Fibroblast of peridontal ligament (primary cell): Measurements from ENCODE around the gene COL26A1.
"Not testable (repeated sequence)": the region's sequence is repeated elsewhere in the genome, so short reads cannot be mapped to it uniquely, and the experiment has no call there.

Experiments used
- DNase-seq: peaks from one replicate; pipeline ENCODE4 v3.0.0-alpha.2; 2010; ENCODE audit errors: extremely low read depth

Gene COL26A1

DNA sequence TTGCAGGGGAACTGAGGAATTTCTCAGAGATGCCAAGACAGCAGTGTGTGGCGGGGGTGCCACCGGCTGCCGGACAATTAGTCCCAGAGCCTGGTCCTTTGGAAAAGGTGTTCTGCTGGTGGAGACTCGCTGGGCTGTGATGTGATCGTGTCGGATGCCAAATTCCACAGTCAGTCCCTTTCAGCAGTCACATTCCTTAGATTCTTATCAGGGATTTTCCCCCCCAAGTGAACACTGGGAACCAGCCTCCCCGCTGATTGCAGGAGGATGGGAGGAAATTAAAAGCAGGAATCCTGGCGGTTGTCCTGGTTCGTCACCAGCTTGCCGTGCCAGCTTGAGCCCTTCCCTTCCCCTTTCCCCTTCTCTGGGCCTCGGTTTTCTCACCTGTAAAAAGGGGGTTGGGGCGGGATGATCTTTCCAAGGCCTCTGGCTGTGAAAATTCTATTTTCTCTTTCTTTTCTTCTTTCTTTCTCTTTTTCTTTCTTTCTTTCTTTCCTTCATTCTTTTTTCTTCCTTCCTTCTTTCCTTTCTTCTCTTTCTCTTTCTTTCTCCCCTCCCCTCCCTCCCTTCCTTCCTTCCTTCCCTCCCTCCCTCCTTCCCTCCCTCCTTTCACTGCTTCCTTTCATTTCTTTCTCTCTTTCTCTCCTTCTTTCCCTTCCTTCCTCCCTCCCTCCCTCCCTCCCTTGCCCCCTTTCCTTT lies 39.6 kb downstream of the COL26A1 start:
- peak; percentile 71 for DNase-seq

DNA sequence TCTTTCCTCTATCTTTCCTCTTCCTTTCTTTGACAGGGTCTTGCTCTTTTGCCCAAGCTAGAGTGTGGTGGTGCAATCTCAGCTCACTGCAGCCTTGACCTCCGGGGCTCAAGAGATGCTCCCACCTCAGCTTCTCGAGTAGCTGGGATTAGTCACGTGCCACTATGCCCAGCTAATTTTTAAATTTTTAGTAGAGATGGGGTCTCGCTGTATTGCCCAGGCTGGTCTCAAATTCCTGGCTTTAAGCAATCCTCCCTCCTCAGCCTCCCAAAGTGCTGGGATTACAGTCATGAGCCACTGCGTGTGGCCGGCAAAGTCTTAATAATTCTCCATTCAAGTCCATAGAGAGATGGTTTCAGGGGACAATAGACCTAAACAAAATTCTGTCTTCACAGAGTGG lies 40.2 kb downstream of the COL26A1 start:
- DNase-seq, result no peak

DNA sequence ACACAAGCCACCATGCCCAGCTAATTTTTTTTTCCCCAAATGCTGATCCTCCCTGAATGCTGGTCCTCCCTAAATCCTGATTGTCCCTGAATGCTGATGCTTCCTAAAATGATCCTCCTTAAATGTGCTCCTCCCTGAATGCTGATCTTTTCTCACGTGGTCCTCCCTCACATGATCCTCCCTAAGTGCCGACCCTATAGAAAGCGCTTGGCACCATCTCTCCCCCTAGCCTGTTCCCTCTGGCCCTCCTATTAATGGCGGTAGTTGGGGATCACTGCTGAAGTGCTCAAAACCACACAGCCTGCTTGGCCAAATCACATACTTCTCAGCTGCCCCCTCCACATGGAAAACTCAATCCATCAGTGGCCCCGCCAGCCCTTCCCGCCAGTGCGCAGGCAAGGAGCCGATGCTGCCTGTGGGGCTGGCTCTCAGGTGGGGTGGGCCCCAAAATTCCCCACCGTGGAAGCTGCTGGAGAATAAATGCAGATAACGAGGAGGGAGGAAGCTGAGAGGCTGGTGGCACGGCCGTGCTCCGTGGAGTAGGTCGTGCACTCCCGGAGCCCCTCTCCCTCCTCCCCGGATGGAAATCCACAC lies 42.9 kb downstream of the COL26A1 start:
- no peak for DNase-seq

DNA sequence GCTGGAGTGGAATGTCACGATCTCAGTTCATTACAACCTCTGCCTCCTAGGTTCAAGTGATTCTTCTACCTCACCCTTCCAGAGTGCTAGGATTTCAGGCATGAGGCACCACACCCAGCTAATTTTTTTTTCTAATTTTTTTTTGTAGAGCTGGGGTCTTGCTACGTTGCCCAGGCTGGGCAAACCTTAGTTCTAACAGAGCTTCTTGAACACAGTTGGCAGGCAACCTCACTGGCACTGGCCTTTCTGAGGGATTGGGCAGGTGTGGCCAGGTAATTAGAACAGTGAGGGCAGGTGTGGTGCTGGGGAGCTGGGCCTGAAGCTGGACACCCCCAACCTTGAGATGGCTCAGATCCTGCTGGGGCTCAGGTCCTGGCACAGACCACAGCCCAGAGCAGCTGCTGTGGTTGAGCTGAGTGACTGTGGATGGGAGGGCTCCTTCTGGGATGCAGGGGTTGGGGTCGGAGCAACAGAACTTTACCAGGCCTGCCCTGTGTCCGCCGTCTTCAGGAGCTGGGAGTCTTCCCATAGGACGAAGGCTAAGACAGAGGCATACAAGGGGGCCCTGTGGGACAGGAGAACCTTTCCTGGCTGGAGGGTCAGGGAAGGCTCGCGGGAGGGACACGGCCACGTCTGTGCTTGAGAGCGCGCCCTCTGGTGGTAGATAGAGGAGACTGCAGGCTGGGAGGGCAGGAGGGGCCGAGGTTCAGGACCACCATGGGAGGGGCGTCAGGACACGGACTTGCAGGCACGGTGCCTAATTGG lies 48.2 kb downstream of the COL26A1 start:
- peak; percentile 16 for DNase-seq

DNA sequence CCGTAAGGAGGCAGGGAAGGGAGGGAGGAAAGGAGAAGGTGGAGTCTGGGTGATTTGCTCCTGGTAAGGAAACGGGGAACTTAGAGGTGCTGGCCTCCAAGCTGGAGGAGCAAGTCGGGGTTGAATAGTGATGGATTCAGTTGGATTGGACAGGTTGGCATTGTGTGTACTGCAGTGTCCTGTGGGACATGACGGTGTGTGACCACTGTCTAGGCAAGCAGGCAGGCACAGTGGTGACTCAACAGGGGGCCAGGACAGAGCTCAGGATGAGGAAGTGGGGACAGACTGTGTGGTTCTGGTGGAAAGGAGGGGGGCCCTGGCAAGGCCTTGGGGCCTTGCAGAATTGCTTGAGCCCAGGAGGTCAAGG lies 48.8 kb downstream of the COL26A1 start:
- DNase-seq, result no peak

DNA sequence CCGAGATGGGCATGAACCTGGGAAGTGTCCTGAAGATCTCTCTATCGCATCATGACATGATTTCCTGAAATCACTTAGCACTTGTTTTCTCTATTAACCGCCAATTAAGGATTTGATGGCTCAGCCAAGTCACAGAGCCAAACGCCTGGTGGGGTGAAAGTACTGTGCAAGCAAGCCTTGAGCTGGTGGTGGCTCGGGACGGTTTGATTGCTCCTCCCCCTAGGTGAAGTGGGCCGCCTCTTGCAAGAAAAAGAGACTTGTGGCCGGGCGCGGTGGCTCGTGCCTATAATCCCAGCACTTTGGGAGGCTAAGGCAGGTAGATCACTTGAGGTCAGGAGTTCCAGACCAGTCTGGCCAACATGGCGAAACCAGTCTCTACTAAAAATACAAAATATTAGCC lies 50.3 kb downstream of the COL26A1 start:
- DNase-seq, result no peak

DNA sequence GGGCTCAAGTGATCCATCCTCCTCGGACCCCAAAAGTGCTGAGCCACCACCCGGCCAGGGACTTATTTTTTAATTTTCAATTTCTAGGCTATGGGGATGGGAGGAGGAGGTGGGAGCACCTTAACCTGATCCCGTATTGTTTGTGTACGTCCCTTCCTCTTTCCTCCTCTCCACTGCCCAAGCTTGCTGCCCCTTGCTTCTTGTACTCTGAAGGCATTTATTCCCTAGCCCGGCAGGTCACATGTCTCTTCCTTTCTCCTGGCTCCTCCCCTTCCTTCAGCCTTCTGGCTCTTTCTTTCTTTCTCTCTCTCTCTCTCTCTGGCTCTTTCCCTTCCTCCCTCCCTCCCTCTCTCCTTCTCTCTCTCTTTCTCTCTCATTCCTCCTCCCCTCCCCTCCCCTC lies 56.0 kb downstream of the COL26A1 start:
- DNase-seq, result no peak

DNA sequence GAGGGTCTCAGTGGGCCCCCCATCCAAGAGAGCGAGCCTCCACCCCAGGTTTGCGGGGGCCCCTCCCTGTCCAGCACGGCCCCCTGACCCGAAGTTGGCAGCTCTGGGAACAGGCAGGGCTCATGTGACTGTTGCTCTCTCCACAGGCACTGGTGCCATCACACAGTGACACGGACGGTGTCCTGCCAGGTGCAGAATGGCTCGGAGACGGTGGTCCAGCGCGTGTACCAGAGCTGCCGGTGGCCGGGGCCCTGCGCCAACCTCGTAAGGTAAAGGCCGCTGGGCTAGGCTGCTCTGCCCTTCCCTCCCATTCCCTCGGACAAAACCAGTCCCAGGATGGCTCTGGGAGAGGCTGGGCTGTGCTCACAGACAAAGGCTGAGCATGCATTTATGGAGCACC lies 57.2 kb downstream of the COL26A1 start:
- no peak for DNase-seq

DNA sequence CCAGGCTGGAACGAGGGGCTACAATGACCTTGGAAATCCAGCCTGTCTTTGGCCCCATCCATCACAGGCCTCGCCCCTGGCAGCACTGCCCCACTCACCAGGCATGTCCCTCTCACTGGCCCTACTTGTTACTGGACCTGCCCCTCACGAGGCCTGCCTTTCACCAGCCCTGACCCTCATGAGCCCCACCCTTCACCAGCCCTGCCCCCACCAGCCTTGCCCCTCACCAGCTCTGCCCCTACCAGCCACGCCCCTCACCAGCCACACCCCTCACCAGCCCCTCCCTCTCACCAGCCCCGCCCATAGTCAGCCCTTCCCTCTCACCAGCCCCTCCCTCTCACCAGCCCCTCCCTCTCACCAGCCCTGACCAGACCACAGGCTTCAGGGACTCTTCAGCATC lies 57.8 kb downstream of the COL26A1 start:
- DNase-seq, result no peak

DNA sequence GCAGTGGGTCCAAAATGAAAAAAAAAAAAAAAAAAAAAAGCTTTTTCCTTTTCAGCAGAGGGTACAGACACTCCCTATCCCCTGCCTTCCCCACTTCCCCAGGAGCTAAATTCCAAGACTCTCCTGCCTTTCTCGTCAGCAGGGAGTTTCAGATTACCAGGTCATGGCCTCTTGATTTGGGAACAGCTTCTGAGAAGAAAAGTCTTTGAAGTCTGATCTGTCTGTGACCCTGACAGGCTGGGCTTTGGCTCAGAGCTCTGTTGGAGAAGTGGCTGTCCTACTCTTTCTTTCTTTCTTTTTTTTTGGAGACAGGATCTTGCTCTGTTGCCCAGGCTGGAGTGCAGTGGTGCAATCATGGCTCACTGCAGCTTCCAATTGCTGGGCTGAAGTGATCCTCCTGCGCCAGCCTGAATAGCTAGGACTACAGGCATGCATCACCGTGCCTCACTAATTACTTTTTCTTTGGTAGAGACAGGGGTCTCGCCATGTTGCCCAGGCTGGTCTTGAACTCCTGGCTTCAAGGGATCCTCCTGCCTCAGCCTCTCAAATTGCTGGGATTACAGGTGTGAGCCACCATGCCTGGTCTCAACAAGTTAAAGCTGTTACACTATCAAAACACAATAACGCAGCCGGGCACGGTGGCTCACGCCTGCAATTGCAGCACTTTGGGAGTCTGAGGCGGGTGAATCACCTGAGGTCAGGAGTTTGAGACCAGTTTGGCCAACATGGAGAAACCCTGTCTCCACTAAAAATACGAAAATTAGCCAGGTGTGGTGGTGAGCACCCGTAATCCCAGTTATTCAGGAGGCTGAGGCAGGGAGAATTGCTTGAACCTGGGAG lies 59.9 kb downstream of the COL26A1 start:
- no peak for DNase-seq

DNA sequence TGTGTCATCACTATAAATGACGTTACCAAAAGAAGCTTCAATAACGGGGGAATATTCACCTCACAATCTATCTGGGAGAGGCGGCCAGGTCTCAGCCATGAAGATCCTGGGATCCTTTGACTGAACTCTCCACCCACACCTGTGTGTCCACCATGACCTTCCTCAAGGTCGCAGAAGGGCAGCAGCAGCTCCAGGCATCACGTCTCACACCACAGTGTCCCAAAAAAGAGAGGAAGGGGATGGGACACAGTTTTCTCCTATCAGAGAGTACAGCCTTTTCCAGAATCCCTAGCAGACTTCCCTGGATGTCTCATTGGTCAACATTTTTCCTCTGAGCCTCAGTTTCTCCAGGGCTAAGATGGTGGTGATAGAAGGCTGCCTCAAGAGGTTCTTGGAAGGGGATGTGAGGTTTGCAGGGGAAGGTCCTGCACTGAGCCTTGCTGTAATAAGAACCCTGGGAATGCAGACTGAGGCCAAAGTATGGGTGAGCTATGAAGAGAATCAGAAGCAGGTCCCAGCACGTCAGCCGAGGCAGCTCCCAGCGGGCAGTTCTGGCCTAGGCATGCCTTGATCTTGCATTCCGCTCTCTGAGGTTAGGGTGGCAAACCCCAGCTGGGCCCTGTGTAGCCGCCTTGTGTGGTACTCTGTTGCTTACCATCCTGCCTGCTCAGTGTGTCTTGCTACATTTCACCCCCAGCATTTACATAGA lies 63.8 kb downstream of the COL26A1 start:
- no peak for DNase-seq

DNA sequence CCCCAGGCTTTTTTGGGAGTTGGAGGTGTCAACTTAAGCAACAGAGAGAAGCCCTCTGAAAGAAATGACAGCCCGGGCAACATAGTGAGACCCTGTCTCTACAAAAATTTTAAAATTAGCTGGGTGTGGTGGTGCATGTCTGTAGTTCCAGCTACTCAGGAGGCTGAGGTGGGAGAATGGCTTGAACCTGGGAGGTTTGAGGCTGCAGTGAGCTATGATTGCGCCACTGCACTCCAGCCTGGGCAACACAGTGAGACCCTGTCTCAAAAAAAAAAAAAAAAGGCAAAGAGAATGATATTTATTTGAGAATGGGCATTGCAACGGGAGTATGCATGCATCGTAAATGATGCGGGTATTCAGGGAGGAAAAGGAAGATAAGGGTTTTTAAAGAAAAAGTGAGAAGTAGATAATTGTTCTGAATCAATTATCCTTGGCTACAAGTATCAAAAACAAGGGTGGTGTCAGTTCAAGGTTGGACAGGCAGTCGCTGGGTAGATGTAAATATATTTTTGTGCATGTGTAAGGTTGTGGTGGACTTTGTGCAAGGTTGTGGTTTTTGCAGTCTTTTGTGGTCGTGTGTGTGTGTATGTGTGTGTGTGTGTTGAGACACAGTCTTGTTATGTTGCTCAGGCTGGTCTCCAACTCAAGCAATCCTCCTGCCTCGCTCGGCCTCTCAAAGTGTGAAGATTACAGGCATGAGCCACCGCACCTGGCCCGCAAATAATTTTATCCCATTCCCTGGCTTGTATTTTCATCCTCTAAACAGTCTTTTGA lies 65.6 kb downstream of the COL26A1 start:
- no peak for DNase-seq

DNA sequence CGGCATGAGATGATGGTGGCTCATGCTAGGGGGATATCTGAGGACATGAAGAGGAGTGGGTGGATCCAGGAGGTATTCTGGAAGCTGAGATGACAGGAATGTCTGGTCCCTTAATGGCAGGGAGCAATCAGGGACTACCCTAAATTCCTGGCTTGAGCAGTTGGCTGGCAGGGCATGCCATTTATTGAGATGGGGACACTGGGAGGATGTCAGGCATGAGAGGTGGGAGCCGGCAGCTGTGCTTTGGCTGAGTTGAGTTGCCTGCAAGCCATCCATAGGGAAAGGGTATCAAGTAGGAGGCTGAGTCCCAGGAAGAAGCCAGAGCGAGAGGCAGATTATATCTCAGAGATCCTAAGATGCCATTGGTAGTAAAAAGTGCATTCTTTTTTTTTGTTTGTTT lies 69.6 kb downstream of the COL26A1 start:
- no peak for DNase-seq

DNA sequence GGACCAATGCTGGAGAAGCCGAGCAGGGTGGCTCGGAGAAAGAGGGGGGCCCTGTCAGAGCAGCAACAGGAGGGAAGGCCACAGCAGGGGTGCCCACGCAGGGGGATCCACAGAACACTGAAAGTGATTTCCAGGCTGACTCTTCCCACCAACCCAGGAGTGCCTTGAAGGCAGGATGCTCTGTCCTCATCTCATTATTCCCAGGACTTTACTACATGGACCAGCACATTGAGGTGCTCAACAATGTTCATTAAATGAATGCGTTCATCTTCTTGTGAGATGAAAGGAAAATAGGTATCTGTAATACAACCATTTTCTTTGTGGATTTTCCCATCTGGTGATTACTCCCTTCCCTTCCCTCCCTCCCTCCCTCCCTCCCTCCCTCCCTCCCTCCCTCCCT lies 71.0 kb downstream of the COL26A1 start:
- DNase-seq, result no peak

DNA sequence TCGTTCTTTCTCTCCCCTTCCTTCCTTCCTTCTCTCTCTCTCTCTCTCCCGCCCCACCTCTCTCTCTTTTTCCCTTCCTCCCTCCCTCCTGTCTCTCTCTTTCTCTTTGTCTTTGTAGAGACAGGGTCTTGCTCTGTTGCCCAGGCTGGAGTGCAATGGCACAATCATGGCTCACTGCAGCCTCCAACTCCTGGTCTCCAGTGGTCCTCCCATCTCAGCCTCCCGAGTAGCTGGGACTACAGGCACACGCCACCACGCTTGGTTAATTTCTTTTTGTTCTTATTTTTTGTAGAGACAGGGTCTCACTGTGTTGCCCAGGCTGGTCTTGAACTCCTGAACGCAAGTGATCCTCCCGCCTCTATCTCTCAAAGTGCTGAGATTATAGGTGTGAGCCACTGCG lies 71.5 kb downstream of the COL26A1 start:
- DNase-seq, result not testable (repeated sequence)

DNA sequence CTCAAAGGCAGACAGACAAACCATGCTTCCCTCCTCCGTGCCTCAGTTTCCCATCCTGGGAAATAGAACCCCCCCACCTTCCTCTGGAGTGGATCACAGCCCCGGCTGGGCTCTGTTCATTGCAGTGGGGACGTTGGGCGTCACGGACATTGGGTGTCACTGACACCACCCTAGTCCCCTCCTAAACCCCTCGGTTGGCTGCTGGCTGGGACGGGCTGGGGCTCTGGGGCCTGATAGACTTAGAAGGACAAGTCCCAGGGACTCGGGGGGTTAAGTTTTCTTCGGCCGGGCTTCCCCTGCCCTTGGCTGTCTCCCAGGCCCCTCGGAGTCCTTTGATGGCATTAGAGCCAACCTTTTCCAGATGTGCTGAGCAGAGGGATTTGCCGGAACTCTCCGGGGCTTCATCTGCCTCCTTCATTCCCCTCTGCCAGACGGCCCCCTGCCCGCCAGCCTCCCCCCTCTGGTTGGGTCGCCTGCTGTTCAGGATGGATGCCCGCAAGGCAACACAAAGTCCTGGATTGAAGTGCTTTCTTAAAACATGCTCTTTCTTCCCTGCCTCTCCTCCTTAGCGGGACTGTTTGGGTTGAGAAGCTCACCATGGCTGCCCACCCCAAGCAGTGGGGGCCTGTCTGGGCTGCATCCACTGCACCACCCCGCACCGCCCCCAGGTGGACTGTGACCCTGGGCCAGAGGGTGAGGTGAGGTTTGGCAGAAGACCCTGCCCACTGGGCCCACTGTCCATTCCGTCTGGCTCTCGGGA lies 73.0 kb downstream of the COL26A1 start:
- no peak for DNase-seq

DNA sequence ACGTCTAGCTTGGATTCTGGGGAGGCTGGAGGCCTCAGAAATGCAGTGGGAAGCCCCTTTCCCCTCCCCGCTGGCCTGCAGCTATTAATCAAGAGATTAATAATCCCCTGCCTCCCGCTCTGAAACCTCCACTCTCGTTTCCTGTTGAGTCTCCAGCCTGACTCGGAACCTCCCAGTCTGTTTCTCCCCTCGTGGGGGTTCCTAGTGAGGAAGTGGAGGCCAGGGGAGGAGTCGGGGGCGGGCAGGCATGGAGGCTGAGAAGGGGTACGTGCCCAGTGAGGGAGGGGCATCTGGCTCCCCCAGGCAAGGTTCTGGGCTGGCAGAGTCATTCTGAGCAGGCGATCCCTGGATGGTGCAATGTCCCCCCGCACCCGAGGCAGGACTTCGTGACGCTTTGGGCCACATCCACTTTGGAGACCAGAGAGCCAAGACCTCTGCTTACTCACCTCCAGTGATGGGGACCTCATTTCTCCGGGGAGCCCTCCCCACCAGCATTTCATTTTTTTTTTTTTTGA lies 73.6 kb downstream of the COL26A1 start:
- no peak for DNase-seq

DNA sequence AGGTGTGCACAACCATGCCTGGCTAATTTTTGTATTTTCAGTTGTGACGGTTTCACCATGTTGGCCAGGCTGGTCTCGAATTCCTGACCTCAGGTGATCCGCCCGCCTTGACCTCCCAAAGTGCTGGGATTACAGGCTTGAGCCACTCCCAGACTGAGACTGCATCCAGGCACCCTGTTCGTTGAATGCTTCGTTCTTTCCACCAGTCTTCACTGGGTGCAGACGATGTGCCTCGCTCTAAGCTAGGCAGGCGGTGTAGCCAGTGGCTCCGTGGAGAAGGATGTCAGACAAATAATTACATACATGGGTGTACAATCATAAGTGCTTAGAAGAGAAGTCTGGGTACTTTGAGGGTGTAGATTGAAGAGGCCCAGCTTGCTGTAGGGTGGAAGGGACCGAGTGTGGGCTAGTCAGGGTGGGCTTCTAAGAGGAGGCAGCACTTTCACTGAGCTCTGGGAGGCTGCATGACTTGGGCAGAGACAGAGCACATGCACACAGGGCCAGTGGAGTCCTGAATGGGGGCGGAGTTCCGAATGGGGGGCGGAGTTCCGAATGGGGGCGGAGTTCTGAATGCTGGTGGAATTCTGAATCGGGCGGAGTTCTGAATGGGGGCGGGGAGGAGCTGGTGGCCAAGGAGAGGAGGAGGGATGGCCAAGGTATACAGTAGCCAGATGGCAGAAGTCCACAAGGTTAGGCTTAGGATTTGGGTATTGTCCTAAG lies 74.3 kb downstream of the COL26A1 start:
- DNase-seq, result no peak

DNA sequence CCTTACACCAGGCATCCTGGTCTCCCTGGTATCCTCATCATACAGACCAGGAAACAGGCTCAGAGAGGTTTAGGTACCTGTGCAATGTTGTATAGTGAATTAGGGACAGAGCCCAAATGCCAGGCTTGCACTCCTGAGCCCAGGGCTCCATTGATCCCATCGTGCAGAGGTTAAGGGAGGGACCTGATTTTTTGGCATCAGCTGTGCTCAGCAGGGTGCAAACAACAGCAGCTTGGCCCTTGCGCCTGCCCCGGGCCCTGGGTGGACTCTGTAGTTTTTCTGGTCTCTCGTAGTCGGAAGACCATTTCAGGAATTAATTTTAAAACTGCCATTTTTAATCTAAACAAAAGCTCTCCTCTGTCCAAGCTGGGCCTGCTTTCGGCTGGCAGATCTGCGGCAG lies 79.2 kb downstream of the COL26A1 start:
- DNase-seq, result no peak
